Right lobe of liver (tissue), 4 donors: ENCODE measurements around the gene RXFP1.

Experiments
- POLR2A ChIP-seq: fragments of 450-650 bp; IDR thresholded peaks from one replicate; pipeline ENCODE4 v1.6.1; 2017; ENCODE audit warnings: antibody characterized with exemption, mild to moderate bottlenecking
- TF ChIP-seq, protein P1 (sequence below), 4 donors: fragments of 200-600 bp in 3 of 4; fragments of 450-650 bp in 1 of 4; IDR thresholded peaks; one replicate each; pipeline versions ENCODE4 v1.5.1 to v1.8.0; 2016 to 2022; ENCODE audit warnings: antibody characterized with exemption in 4 of 4, mild to moderate bottlenecking in 2 of 4
- donor health status: DM: no; HTN: no; CAD: no.
- donor health status: DM: no; HTN: no; CAD: no.
- donor health status: DM: no; HTN: yes; CAD: no.

DNA sequence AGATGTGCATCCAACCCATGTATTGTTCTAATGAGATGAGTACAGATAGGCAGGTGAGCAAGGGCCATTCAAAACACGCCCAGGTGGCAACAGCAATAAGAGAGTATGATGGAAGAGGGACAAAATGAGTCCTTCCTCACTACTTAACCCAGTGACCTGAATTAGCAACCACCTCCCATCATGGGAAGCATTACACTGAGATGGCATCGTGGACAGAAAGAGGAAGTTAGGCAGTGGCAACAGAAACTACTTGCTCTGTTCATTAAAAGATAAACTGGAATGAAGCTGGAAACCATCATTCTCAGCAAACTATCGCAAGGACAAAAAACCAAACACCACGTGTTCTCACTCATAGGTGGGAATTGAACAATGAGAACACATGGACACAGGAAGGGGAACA lies 17.2 kb downstream of the RXFP1 start:
- TF ChIP-seq, protein P1, sequence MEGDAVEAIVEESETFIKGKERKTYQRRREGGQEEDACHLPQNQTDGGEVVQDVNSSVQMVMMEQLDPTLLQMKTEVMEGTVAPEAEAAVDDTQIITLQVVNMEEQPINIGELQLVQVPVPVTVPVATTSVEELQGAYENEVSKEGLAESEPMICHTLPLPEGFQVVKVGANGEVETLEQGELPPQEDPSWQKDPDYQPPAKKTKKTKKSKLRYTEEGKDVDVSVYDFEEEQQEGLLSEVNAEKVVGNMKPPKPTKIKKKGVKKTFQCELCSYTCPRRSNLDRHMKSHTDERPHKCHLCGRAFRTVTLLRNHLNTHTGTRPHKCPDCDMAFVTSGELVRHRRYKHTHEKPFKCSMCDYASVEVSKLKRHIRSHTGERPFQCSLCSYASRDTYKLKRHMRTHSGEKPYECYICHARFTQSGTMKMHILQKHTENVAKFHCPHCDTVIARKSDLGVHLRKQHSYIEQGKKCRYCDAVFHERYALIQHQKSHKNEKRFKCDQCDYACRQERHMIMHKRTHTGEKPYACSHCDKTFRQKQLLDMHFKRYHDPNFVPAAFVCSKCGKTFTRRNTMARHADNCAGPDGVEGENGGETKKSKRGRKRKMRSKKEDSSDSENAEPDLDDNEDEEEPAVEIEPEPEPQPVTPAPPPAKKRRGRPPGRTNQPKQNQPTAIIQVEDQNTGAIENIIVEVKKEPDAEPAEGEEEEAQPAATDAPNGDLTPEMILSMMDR (IDR thresholded peaks at IDR 0.05), result no peak
- no peak for TF ChIP-seq POLR2A
